Activated CD4-positive, alpha-beta T cell treated with anti-CD3 and anti-CD28 coated beads for 48 hours (primary cell): ENCODE measurements around the gene EOGT.

ENCODE experiments used
- DNase-seq: peaks from one replicate; pipeline ENCODE4 v3.0.0-alpha.2; 2020

The EOGT gene

GRCh38 chr3:69013253-69014021, at the start of gene EOGT:
TSS of gene EOGT (minus strand) at chr3:69013684. CDS start at chr3:69009846, 3,838 bp downstream.
- peak; percentile 86 for DNase-seq

DNA sequence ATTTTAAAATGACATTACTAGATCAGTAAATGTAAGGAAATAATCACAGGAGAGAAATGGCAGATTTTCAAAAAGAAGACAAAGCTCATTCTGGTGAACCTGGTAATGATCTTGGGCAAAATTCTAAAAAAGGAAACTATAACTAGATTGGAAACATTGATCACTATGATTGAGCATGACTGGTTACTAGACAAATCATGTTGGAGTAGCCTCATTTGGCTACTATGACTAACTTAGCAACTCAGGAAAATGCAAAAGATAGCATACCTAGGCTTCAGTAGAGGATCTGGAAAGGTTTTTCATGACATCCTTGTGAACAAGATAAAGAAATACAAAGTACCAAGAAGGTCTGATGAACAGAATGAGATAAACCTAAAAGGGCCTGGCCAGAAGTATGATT, 46.2 kb upstream of the EOGT start:
- no peak for DNase-seq

DNA sequence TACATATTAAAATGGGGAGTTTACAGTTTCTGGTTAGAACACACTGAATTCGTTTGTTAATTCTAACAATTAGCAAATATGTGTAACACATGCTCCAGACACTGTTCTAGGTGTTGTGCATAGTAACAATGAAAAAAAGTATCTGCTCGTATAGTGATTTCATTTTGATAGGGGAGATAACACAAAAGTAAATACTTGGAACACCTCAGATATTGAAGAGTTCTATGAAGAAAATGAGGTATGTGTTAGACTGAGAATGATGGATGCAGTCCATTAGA, 45.4 kb upstream of the EOGT start:
- no peak for DNase-seq

DNA sequence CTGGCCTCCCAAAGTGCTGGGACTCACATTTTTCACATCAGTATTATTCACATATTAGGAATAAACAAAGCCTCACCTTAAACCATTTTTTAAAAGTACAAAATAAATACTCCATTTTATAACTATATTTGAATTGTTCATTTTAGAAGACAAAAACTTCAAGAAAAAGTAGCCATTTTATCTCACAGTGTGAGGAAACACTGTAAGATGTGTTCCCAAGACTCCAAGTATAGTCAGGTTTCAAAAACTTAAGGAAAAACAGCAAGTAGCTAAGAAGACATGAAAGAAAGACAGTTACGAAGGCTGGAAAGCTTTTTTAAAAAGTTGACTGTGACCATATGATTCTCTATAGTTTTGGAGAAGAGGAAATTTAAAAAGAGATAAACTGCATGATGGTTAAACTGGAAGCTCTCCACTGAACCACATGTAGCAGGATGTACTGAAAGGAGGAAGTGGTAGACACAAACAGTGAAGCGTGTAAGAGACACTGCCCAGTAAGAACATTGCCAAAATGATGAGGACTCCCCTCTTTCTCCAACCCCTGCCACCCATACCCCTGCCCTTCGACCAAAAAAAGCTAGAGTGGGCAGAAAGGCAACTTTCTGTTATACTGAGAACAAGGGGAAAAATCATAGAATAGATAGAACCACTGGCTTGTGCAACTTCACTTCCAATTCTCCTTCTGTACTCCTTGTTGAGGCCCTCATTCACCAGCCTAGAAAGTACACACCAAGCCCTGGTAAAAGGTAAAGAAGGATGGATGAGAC, 44.9 kb upstream of the EOGT start:
- no peak for DNase-seq

DNA sequence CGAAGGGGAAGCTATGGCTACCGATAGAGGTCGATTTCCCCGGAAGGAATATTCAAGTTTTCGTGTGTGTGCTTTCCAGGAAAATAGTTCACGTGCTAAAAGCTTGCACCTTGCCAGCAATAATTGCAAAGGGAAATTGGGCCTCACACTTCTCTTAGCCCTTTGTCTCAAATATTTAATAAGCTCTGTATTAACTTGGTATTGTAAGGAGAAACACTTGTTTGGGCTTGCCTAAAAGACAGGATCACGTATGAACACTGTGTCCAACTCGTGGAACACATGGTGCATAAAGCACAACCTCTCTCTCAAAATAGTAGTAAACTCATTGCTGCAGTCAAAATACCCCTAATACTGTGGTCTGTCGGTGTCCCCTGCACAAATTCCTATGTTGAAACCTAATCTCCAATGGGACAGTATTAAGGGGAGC, 39.0 kb upstream of the EOGT start:
- no peak for DNase-seq

GRCh38 chr3:69051756-69052471, 38.4 kb upstream of the EOGT start, which contains the start of gene TMF1:
TSS of gene TMF1 (minus strand) at chr3:69052333. CDS start at chr3:69052086, 247 bp downstream.
- DNase-seq = peak; percentile 98

- no peak for DNase-seq
Observed at GRCh38 chr3:69048990-69049389, 35.5 kb upstream of the EOGT start.

- DNase-seq = no peak
Observed at GRCh38 chr3:69044608-69045007, 31.1 kb upstream of the EOGT start.

- DNase-seq = peak; percentile 32
Observed at GRCh38 chr3:69033470-69033869, 20.0 kb upstream of the EOGT start.

DNA sequence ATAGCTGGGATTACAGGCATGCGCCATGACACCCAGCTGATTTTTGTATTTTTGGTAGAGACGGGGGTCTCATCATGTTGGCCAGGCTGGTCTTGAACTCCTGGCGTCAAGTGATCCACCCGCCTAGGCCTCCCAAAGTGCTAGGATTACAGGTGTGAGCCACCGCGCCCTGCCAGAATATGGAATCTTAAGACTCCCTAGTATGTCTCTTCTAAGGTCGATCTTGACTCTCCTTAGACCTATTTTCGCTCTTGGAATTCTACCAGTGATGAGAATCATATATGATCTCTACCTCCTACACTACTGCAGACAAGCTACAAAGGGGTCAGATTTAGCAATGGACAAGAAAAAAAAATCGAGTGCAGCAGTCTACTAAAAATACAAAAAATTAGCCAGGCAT, 19.3 kb upstream of the EOGT start:
- DNase-seq = no peak

DNA sequence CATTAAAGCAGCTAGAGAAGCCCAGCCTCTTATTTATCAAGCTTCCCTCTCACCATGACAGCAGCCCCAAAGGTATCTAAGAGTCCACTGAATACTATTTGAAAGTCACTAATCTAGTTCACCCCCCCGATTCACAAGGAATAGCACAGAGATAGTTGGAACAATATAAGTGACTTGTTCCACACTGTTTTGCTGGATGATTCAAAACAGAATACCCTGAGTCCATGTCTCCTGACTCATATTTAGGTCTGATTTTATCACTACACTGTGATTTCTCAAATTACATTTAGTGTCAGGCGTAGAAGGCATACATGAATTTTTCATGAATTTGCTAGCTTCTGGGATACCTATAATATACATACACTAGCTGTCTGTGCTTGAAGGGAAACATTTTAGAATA, 18.7 kb upstream of the EOGT start:
- no peak for DNase-seq

DNA sequence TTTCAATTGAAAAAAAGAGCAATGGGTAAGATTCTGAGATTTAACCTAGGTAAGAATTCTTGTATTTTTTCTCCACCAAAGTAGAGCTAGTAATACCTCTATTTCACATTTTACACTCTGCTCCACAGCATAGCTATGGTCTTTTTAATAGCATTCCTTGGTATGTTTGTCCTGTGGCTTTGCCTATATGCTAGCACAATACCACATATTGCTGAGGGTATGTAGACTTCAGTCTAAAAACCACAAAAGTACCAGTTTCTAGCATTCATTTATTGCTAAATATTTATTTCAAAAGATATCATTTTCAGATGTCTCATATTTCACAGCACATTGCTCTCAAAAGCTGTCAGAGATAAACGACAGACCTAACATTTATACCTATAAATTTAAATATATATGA, 18.2 kb upstream of the EOGT start:
- DNase-seq = no peak

DNA sequence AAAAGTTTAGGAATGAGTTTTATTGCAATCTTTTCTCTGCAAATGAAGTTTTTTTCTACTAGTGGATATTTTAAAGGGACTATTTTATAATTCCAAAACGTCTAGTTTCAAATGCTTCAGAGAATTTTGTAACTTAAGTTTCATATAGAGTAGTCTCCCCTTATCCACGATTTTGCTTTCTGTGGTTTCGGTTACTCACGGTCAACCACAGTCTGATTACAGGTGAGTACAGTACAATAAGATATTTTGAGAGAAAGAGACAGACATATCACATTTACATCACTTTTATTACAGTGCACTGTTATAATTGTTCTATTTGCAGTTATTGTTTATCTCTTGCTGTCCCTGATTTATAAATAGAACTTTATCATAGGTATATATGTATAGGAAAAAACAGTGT, 7.4 kb upstream of the EOGT start:
- no peak for DNase-seq

- no peak for DNase-seq
Observed at GRCh38 chr3:69020424-69020823, 6.9 kb upstream of the EOGT start.

- DNase-seq = no peak
Observed at GRCh38 chr3:69016901-69017300, 3.4 kb upstream of the EOGT start.

DNA sequence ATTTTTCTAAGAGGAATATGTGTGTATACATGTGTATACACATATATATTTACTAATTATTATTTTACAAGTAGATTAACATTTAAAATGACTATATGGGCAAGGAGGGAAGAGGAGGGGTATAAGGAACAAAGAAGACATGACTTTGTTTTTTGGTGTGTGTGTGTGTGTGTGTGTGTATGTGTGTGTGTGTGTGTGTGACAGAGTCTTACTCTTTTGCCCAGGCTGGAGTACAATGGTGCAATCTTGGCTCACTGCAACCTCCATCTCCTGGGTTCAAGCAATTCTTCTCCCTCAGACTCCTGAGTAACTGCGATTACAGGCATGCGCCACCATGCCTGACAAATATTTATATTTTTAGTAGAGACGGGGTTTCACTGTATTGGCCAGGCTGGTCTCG, 2.6 kb upstream of the EOGT start:
- DNase-seq = no peak

DNA sequence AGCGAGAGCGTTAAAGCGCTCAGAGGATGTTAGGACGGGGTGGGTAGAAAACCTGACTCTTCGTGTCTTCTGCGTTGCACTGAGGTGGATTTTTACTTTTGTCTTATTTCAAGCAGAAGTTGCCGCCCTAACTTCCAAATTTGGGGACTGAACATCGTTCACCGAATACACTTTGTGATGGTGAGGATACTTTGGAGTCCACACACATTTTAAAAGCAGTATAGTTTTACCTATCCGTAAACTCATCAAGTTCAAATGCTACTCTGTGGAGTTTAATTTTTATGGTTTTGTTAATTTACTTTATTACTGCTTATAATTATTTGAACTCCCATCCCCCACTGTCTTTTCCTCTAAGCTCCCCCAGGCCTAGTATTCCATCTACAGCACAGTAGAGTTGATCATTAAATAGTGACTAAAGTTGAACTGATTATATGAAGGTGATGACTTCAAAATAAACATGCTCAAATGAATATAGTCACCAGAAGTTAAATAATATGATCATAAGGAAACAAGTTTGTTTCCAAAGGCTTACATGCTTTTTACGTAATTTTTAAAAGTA, 617 bp upstream of the EOGT start:
- DNase-seq = no peak

DNA sequence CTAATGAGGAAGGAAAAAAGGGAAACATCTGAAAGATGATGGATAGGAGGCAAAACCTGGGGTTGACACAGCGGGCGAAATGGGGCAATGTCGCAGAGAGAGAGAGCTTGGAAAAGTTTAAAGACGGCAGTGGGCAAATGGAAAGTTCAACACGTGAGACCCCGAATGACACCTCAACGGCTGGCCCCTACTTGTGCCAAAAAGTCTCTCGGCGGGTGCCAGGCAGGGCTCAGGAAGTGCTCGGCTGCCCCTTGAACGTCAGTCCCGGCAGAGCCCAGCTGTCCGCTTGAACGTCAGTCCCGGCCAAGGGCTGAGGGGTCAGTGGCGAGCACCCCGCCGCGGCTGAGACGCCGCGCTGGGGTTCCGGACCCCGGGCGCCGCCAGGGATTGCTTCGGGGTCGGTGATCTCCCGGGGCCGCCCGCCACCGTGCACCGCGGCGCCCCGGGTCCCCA, 658 bp downstream of the EOGT start:
- peak; percentile 26 for DNase-seq

- DNase-seq = no peak
Observed at GRCh38 chr3:69012100-69012799, 1.2 kb downstream of the EOGT start.

DNA sequence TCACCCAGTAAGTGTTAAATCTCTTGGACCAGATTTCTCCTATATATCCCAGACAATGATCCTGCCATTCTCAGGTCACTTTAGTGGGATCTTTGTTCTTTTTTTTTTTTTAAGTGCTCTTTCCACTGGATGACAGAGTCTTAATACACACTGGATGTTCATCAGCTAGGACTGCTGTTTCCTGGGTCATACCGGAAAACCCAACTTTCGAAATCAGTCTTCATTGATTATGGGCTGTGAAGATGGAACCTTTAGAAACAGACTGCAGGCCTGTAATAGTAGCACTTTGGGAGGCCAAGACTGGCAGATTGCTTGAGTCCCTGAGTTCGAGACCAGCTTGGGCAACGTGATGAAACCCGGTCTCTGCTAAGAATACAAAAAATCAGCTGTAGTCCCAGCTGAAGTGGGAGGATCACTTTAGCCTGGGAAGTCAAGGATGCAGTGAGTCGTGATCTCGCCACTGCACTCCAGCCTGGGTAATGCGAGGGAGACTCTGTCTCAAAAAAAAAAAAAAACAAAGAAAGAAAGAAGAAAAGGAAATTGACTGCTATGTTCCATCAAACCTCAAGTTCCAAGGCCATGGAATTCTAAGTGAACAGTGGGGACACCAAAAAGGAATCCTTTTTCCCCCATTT, 2.3 kb downstream of the EOGT start:
- DNase-seq = no peak

DNA sequence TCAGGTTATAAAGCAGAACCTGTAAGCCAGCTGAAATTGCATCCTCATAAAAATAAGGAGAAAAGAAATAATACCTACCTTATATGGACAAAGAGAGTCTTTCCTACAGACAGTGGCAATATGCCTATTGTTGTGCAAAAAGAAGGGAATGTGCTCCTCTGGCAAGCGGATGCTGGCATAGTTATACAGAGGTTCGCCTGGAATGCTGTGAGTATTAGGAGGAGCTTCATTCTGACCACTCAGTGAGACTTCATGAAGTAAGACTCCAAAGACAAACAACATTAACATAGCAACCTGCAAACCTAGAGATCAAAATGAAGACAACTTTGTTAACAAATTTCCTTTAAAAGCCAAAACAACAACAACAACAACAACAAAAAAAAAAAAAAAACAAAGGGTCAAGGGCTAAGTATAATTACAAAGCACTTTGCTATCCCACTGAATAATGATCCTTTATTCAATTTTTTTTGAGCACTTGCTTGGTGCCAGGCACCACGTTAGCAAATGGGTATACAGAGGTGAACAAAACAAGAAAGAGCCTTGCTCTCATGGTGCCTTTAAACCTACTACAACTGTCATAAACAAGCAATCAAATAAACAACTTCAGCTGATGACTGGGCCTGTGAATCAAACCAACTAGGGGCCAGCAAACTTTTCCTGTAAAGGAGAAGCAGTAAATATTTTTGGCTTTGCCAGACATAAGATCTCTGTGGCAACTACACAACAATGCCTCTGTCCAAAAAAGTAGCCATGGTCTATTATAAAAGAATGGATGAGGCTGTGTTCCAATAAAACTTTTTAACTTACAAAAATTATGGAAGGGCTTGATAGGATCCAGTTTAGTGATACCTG, 3.7 kb downstream of the EOGT start:
- no peak for DNase-seq
